HG03521 (cell line): ENCODE data around the gene RIMBP2.

Source experiments
- ATAC-seq: cut with Tn5 transposase; IDR thresholded peaks from one replicate; pipeline ENCODE4 v1.9.1; 2021; ENCODE audit warnings: mild to moderate bottlenecking, moderate library complexity; ENCODE audit not compliant: unreplicated experiment

RIMBP2 gene

DNA sequence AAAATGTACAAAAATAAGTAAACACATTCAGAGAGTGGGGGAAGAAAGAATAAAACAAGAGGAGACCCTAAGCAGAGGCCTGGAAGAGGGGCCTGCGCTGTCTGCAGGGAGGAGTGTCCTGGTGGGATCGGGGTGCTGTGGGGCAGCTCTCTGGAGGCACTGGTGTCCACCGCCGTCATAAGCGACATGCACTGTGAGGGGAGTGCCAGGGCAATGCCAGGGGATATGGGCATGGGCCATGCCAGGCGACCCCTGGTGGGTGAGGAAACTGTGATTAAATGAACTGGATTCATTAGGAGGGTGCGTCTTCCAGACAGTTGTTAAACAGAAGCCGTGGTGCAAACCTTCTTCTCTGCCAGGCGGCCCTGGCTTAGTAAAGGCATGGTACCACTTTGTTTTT is 261.8 kb downstream of the RIMBP2 start:
- no peak for ATAC-seq

DNA sequence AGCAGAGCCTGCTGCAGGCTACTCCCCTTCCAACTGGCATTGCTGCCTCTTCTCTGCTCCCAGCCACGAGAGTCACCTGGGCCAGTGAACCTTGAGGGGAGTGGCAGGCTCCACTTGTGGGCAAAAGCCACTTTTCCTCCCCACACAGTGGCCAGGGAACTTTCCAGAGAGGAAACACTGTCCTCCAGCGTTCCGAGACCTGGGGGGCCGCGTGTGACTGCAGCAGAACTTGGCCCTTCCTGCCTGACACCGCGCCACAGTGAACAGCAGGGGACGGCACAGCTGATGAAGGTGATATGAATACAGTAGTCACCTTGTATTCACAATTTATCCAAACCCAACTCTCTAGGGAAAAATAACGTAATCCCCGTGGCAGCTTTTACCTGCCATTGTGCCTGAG is 263.6 kb downstream of the RIMBP2 start:
- ATAC-seq = no peak

DNA sequence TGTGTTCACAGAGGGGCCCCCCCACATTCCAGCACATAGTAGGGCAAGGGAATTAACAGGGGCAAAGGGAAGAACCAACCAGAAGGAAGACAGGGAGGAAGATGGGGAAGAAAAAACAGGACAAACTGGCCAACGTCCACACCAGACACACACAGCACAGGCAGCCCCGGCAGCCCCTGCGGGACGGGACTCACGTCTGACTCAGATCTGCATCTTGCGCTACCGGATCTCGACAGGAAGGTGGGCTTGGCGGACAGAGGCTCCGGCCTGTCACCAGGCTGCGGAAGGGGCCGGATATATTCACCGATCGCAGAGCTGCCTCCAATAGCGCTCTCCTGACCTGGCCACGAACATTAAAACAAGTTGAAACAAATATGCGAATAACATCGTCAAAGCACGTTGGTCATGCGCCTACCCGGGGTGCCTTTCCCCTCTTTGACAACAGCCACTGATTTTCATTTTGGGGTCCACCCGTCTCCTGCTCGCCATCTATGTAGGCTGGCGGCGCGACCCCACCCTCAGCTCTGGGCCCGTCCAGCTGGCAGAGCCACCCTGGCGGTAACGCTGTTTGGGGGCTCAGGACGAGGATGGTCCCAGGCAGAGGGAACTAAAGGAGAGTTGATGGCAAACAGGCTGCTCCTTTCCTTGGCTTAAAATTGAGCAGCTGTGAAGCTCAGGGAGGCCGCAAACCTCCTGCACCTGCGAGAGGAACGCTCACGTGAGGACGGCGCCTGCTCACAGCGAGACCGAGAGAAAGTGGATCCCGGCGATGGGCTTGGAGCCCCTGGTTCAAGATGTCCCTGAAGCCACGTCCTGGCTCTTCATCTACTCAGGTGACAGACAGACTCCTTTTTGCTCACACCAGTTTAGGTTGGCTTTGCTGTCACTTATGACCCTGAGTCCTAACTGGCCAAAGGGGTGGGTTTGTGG is 264.8 kb downstream of the RIMBP2 start:
- ATAC-seq = no peak

DNA sequence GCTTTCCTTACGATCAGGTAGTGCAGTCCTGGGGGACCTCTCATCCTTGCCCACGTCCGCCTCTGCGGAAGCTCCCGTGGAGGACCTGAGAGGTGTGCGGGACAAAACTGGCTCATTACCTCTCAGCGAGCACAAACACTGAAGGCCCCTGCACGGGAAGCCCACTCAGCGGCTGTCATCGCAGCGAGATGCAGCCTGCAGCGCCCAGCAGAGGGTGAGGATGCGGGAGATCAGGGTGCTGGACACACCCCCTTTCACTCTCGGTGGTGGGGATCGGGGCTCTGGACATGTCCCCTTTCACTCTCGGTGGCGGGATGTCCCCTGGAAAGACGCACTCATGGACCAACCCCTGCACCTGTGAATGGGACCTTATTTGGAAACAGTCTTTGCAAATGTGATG is 266.8 kb downstream of the RIMBP2 start:
- ATAC-seq = no peak

DNA sequence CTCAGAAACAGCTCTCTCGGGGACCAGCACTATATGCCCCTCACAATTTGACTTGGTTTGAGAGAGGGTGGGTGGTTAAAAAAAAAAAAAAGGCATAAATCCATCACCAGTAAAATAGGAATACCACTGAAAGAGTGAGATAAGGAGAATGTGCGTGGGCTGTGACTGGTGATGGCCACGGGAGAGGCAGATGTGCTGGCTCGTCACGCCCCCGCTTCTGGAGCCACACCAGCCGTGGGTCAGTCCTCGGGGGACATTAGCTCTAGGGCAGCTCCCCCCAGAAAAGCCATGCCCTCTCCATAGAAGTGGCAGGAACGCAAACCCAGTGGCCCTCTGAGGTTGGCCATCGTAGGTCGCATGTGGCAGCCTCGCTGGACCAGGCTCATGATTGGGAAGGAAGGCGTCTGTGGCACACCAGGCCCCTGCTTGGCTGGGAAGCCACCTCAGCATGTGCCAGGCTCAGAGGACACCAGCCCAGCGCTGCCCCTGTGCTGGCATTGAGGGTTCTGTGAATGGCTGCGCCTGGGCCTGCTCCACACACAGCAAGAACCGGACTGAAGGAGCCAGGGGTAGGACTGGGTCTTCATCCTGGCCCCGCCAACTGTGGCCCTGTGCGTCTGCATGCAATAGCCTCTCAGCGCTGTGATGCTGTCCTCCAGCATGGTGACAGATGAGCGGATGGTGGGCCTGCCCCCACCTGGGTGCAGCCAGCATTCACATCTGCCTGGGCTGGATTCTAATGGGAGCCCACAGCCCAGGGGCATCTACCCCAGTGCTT is 267.9 kb downstream of the RIMBP2 start:
- no peak for ATAC-seq

DNA sequence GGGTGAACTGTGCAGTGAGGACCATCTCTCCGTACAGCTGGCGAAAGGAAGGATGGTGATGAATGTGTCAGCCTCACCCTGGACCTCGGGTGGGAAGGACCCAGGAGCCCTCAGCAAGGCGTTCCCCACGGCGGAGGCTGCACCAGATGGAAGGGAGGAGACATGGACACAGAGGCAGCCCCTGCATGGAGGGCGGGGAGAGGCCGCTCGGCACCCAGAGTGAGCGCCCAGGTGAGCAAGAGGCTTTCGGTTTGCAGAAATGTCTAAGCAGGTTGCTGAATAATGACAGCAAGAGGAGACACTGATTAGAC is 268.5 kb downstream of the RIMBP2 start:
- no peak for ATAC-seq

DNA sequence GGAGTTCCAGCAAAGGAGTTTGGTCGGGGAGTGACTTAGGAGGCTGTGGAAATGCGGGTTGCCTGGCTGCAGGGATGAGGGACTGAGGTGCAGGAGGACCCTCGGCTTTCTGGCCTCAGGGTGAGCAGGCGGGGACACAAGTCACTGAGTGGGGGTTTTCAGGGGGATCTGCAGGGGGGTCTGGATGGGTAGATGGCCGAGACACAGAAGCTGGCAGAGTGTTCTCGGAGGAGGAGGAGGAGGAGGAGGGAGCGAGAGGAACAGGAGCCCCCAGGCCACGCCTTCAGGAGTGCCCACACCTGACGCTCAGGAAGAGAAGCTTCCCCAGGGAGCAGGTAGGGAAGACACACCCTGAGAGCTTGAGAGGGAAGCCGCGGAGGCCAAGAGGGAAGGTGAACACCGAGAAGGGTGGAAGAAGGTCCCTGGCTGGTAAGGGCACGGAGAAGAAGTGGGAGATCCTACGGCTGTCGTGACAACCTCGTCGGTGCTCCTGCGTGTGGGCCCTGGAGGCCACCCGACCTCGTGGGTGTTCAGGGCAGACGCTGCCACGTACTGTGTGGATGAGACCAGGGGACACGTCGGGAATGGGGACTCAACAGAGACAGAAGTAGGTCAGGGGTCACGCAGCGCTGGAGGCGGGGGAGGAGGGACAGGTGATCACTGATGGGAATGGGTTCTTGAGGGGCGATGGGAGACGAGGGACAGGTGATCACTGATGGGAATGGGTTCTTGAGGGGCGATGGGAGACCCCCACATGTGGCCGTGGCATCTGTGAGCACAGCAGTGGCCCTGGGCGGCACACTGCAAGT is 269.0 kb downstream of the RIMBP2 start:
- no peak for ATAC-seq

DNA sequence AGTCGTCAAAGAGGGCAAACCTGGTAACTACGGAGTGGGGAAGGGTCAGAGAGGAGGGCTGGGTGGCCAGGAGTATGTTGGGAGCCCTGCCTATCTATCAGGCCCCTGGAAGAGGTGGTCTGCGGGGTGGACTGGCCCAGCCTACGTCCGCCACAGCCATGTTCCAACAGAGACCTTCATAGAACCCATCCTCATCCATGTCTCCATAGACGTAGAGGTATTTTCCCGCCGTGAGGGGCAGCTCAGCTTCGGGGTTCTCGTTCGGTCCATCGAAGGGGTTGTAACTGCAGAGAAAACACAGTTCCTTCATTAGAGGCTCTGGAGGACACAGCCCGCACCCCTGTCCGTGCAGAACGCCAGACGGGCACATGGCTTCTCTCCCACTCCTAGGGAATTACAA is 271.1 kb downstream of the RIMBP2 start:
- no peak for ATAC-seq

DNA sequence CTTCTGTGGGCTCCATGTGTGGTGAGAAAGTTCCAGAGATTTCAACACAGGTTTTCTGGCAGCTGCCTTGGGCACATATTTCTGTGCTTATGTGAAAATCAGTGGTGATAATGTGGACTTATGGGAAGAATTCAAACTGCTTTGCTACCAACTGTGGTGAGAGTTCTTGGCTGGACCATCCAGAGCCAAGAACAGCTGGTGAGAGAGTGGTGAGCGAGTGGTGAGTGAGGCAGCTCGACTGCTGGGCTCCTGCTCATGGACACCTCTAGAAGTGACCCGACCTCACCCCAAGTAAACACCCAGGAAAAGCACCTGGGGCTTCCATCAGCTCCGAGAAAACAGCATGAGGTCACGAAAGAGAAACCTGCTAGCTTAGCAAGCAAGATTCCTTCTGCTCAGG is 272.0 kb downstream of the RIMBP2 start:
- no peak for ATAC-seq

DNA sequence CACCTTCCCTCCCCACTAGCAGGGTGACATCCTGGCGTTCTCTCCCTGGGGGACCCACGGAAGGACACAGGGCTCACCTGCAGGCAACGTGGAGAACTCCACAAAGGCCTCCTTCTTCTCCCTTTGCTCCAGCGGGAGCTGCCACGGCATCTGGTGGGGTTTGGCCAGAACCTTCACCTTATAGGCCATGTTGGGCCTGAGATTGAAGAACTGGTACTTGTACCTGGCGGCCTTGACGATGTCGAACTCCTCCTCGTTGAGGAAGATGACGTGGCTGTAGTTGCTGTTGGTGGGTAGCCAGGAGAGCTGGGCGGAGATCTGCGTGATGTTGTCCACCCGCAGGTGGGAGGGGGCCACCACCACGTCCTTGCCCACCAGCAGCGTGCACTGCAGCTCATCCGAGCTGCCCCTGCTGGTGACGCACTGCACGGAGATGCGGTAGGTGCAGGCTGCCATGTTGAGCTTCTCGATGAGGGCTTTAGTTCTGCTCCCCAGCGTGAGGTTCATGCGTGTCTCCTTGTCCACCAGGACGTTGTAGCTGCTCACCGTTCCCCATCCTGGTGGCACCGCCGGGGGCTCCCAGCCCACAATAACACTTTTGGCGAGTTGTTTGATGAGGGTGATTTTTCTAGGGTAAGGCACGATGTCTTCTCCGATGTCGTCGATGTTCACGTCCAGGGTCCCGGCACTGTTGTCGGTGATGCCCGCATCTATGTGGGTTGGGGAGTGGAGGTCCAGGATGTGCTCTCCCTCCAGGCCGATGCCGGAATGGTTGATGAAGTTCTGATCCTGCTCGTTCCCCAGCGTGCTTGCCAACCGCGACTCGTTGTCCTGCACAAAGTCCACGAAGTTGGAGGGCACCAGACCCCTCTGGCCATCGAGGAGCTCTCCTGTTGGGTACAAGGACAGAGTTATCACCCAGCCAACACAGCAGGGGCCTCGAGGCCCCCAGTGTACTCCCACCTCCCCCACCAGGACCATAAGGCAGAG is 274.0 kb downstream of the RIMBP2 start:
- no peak for ATAC-seq

DNA sequence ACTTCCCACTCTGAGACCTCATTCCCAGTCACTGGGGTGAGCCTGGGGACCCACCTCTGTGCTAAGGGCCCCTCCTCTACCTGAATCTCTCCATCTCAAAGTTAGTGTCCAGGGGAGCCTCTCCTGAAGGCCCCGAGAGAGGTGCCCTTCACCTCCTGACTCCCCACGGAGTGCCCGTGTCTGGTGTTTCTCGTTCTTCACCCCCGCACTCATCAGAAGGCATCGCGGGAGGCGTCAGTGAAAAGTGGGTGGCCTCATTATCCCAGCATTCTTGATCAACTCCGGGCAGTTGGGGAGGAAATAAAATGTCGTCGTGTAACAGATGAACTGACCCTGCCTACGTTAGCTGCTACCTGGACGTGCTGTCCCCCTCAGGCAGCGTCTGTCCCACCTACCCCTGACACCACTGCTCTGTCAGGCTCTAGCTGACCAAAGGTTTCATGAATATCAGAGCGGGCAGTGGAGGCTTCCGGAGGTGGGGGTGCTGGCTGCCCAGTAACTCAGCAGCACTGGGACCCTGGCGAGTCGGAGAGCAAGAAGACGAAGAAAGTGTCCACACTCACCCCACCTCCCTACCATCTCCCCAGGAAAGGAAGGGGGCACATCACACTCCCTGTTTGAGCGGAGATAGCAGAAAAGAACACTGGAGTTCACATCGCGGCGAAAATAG is 275.6 kb downstream of the RIMBP2 start:
- no peak for ATAC-seq

DNA sequence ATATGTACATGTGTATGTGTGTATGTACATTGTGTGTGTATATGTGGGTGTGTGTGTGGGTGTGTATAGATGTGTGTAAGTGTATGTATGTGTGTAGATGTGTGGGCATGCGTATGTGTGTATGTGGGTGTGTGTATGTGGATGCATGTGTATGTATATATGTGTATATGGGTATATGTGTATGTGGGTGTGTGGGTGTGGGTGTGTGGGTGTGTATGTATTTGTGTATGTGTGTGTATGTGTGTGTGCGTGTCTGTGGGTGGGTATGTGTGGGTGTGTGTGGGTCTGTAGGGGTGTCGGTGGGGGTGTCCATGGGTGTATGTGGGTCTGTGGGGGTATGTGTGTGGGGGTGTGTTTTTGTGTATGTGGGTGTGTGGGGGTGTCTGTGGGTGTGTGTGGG is 276.8 kb downstream of the RIMBP2 start:
- no peak for ATAC-seq

DNA sequence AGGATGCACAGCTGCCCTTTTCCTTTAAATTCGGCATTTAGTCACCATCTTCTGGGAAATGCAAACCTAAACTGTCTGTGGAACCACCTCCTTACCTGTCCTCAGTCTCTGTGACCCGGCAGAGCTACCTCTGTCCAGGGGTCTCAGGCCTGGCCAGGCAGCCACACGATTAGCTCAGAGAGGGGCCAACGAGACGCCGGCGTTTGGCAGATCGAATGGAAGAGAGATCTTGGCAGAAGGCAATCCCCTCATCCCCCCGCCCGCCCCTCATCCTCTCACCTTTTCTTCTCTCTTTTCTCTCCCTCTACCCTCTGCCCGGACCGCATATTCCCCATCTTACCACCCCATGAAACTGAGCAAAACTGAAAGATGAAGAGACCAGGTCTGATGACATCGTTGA is 277.4 kb downstream of the RIMBP2 start:
- no peak for ATAC-seq

DNA sequence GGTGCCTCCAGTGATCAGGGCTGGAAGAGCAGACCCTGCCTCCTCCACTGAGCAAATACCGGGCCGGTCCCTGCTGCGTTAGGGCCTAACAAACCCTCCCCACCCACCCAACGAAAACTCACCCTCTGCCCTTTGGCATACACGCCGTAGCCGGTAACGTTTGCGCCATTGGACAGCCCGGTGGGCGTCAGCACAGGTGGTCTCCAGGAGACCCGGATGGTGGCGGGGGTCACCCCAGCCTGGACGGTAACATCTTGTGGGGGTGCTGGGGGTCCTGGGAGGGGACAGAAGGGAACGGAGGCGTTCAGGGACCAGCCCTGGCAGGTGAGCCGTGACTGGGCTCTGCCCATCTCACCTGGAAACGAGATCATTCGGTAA is 277.9 kb downstream of the RIMBP2 start:
- no peak for ATAC-seq

DNA sequence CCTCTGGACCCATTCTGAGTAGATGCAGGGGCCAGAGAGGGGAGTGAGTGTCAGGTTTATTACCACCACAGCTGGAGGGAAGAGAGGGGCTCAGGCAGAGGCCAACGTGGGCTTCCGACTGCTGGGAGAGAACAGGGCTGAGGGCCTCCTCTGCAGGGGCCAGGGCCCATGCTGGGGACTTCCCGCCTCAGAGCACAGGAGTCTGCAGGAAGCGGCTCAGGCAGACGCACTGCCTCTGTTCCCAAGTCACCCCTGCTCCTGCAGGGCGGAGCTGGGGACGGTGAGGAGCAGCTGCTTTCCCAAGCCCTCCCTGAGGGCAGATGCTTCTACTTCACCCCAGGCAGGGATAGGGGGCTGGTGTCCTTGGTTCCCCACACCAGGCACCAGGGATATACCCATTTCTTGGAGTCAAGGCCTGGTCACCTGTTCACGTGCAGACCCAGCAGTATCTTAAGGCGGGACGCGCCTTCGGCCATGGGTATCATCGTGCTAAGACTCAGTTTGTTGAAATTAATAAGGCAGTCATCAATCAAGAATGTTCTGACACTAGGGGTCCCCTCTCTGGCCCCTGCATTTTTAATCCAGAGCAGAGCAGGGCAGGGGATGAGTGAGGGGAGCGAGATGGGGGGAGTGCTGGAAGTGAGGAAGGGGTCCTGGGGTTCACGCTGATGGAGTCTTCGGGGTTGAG is 278.4 kb downstream of the RIMBP2 start:
- ATAC-seq = no peak

DNA sequence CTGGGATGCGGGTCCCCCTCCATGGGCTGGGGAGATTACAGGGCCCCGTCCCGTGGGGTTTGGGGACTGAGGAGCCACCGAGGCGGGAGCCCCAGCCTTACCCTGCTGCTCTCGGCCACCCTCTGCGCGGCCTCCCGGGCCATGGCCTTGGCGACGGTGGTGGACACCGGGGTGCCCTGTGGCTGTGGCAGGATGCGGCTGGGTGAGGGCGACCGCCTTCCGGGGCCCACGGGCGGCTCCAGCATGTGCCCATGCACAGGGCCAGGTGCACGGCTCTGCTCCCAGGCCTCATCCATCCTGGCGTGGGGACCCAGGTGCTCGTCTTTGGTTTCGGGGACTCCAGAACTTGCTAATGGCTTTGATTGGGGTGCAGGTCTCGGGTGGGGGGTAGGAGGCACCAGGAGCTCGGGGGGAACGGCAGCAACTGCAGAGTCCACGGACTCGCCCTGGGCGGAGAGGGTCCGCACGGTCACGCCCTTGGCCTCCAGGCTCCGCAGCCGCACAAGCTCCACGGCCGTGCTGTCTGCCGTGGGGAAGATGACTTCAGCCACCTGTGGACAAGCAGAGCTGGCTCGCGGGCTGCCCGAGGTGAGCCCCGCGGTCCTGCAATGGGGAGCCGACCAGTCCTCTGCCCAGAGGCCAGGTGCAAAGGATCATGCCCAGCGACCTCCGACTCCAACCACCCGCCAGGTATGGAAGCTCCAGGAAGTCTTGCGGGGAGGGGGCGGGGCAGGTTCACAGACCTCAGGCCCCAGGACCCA is 279.2 kb downstream of the RIMBP2 start:
- no peak for ATAC-seq

DNA sequence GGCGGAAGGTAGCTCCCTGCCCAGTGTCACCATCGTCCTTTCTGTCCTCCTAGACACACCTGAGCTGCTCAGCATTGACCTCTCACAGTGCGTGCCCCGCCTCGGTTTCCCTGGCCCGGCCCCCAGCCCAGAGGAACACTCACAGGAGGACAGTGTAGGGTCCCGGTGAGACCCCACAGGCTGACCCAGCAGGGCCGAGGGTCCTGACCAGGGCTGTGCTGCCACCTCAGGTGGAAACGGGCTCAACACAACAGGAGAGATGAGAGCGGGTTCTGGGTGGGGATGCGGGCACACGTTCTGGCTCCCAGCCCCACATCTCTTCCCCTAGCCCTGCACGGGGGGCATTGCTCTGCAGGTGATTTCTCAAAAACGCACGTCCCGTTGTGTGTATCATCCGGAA is 280.3 kb downstream of the RIMBP2 start:
- ATAC-seq = no peak

DNA sequence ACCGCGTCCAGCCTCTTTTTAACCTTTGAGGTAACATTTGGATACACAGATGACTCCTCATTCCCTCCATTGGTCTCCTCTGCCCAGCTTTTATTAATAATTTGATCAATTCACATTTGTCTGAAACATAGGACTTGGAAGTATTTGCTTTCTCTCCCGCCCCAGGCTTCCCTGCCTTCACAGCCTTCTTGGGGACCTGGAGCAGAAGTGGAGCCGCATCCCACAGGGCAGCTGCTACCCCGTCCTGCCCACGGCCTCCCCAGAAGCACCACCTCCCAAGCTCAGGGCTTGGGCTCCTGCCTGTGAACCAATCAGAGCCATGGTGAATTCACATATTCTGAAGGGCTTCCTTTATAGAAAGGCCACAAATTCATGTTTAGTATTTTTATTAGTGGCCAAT is 280.8 kb downstream of the RIMBP2 start:
- no peak for ATAC-seq

DNA sequence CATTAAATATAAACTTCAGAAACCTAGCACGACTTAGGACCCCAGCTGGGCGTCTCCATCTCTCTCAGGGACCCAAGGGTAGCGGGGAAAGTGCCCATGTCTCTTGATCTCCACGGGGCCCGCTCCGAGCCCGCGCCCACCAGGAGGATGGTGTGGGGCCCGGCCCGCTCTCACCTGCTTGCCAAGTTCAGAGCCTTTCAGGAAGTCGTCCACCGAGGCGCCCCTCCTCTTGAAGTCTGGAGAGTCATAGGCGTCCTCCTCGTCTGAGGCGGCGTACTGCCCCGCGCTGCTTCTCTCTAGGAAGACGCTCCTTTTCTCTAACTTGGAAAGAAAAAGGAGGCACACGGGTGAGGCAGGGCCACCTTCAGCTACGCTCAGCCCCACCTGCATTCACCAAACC is 281.5 kb downstream of the RIMBP2 start:
- no peak for ATAC-seq
